ENCODE results near the gene PLEKHA1.

PLEKHA1 gene

DNA sequence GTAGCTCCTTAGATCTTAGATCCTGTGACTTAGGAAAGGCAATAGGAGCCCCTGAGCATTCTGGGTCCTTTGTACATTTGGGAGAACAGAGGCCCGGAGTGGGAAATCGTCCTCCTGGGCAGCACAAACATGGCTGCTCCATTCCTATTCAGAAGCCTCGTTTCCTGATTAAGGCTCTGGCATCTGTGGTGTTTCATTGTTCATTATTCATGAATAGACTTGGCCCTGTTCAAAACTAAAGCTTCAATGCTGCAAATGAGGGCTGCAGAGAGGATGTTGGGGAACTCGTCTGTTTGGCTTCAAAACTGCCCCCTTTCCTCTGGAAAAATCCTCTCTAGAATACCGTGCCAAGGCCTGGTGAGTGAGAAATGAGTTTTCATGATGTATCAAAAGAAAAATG lies 83.4 kb downstream of the PLEKHA1 start:
- no peaks in the 10 kb centered on the region for H3K9me3 ChIP-seq (ENCODE audit: control insufficient read depth in 1 of 2, low read length in 2 of 2)
- no peak overlapping the region for H3K4me3 ChIP-seq (ENCODE audit: low read depth in 1 of 2, low read length in 2 of 2)
- H3K36me3 ChIP-seq (ENCODE audit: control insufficient read depth in 1 of 2, insufficient read depth in 2 of 2, low read length in 2 of 2) = no peaks in the 10 kb centered on the region
- H3K27me3 ChIP-seq (ENCODE audit: low read depth, low read length) = no peaks in the 10 kb centered on the region
- H3K4me1 ChIP-seq (ENCODE audit: control insufficient read depth in 1 of 2, insufficient read depth in 2 of 2, low read length in 2 of 2) = no peaks in the 10 kb centered on the region
- H3K27ac ChIP-seq (ENCODE audit: low read length) = no peak overlapping the region

DNA sequence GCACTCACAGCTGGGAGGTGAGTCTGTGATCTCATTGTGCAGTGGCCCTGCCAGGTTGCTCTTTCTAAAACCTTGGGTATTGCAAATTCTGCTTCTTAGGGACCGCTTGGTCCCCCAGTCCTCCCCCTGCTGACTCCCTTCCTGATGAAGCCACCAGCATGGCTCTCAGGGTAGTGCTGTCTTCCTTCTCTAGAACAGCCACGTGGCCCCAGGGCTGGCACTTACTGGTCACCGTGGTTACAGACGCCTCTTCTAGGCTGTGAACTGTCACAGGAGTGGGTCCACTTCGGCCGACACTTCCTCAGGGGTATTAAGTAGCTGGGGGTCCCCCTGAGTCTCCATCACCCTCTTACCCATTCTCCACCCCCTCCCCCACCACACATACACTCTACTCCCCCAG lies 84.2 kb downstream of the PLEKHA1 start:
- no peak overlapping the region for H3K27ac ChIP-seq (ENCODE audit: low read length)
- no peaks in the 10 kb centered on the region for H3K27me3 ChIP-seq (ENCODE audit: low read depth, low read length)
- peaks cover 0 to 3% of the 10 kb centered on the region in 2 donors for H3K4me1 ChIP-seq (ENCODE audit: control insufficient read depth in 1 of 2, insufficient read depth in 2 of 2, low read length in 2 of 2)
- H3K9me3 ChIP-seq (ENCODE audit: control insufficient read depth in 1 of 2, low read length in 2 of 2) = no peaks in the 10 kb centered on the region
- no peak overlapping the region for H3K4me3 ChIP-seq (ENCODE audit: low read depth in 1 of 2, low read length in 2 of 2)
- H3K36me3 ChIP-seq (ENCODE audit: control insufficient read depth in 1 of 2, insufficient read depth in 2 of 2, low read length in 2 of 2) = no peaks in the 10 kb centered on the region

DNA sequence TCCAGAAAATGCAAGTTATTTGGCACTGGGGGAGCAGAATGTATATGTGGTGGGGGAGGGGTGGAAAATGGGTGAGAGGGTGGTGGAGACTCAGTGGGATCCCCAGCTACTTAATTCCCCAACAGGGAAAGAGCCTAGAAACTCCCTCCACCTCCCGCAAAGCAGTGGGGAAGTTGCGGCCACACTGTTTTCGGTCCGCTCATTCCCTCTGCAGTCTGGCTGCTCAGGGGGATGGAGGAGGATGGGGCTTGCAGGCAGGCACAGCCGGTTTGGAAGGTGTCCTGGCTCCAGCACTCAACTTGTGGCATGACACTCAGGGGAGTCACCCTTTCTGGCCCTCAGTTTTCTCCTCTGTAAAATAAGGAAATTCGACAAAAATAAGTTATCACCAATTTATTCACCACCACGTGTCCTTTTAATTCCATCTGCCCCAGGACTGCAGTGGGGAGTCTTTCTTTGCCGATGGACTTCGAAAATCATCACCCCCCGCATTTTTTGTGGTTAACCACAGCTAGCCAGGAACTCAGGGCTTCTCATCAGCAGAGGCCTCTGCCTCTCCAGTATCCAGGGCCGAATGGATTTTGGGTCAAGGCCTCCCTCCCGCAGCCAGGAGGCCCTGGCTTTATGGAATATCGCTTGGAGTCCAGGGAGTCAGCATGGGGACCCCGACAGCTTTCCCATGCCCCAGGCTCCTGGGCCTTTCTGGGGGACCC lies 85.2 kb downstream of the PLEKHA1 start:
- H3K36me3 ChIP-seq (ENCODE audit: control insufficient read depth in 1 of 2, insufficient read depth in 2 of 2, low read length in 2 of 2) = no peaks in the 10 kb centered on the region
- no peaks in the 10 kb centered on the region for H3K27me3 ChIP-seq (ENCODE audit: low read depth, low read length)
- H3K9me3 ChIP-seq (ENCODE audit: control insufficient read depth in 1 of 2, low read length in 2 of 2) = no peaks in the 10 kb centered on the region
- peaks cover 0 to 8% of the 10 kb centered on the region in 2 donors for H3K4me1 ChIP-seq (ENCODE audit: control insufficient read depth in 1 of 2, insufficient read depth in 2 of 2, low read length in 2 of 2)
- H3K27ac ChIP-seq (ENCODE audit: low read length) = no peak overlapping the region
- H3K4me3 ChIP-seq (ENCODE audit: low read depth in 1 of 2, low read length in 2 of 2) = no peak overlapping the region

DNA sequence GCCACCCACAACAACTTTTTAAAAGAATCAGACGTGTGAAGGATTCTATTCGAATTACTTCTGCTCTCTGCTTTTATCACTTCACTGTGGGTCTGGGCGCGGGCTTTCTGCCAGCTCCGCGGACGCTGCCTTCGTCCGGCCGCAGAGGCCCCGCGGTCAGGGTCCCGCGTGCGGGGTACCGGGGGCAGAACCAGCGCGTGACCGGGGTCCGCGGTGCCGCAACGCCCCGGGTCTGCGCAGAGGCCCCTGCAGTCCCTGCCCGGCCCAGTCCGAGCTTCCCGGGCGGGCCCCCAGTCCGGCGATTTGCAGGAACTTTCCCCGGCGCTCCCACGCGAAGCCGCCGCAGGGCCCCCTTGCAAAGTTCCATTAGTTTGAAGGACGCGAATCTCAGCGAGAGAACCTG lies 86.4 kb downstream of the PLEKHA1 start:
- H3K27ac ChIP-seq (ENCODE audit: low read length) = no peak overlapping the region
- H3K9me3 ChIP-seq (ENCODE audit: control insufficient read depth in 1 of 2, low read length in 2 of 2) = no peaks in the 10 kb centered on the region
- peaks cover 0 to 4% of the 10 kb centered on the region in 2 donors for H3K36me3 ChIP-seq (ENCODE audit: control insufficient read depth in 1 of 2, insufficient read depth in 2 of 2, low read length in 2 of 2)
- no peaks in the 10 kb centered on the region for H3K27me3 ChIP-seq (ENCODE audit: low read depth, low read length)
- peaks cover 0 to 8% of the 10 kb centered on the region in 2 donors for H3K4me1 ChIP-seq (ENCODE audit: control insufficient read depth in 1 of 2, insufficient read depth in 2 of 2, low read length in 2 of 2)
- peak overlapping the region; percentile 44 to 68 for H3K4me3 ChIP-seq (ENCODE audit: low read depth in 1 of 2, low read length in 2 of 2)

GRCh38 chr10:122461367-122461728 lies 86.8 kb downstream of the PLEKHA1 start, which contains the start of gene HTRA1:
HTRA1 (plus strand) TSS chr10:122461553; CDS start chr10:122461653, 100 bp downstream.
- Histone ChIP-seq H3K9me3 (ENCODE audit: control insufficient read depth in 1 of 2, low read length in 2 of 2) (no peaks in the 10 kb centered on the region), H3K4me3 (ENCODE audit: low read depth in 1 of 2, low read length in 2 of 2) (peak within 1 kb of the TSS; percentile 65 to 89), H3K36me3 (ENCODE audit: control insufficient read depth in 1 of 2, insufficient read depth in 2 of 2, low read length in 2 of 2) (peaks cover 0 to 5% of the 10 kb centered on the region in 2 donors), H3K27ac (ENCODE audit: low read length) (peak within 1 kb of the TSS; percentile 7), H3K27me3 (ENCODE audit: low read depth, low read length) (no peaks in the 10 kb centered on the region), H3K4me1 (ENCODE audit: control insufficient read depth in 1 of 2, insufficient read depth in 2 of 2, low read length in 2 of 2) (peaks cover 0 to 8% of the 10 kb centered on the region in 2 donors)

GRCh38 chr10:122461729-122462532 lies 87.4 kb downstream of the PLEKHA1 start:
- peaks cover 0 to 5% of the 10 kb centered on the region in 2 donors for H3K36me3 ChIP-seq (ENCODE audit: control insufficient read depth in 1 of 2, insufficient read depth in 2 of 2, low read length in 2 of 2)
- peaks cover 0 to 8% of the 10 kb centered on the region in 2 donors for H3K4me1 ChIP-seq (ENCODE audit: control insufficient read depth in 1 of 2, insufficient read depth in 2 of 2, low read length in 2 of 2)
- no peaks in the 10 kb centered on the region for H3K9me3 ChIP-seq (ENCODE audit: control insufficient read depth in 1 of 2, low read length in 2 of 2)
- H3K27me3 ChIP-seq (ENCODE audit: low read depth, low read length) = no peaks in the 10 kb centered on the region
- H3K4me3 ChIP-seq (ENCODE audit: low read depth in 1 of 2, low read length in 2 of 2) = peak overlapping the region; percentile 65 to 89
- H3K27ac ChIP-seq (ENCODE audit: low read length) = peak overlapping the region; percentile 7

DNA sequence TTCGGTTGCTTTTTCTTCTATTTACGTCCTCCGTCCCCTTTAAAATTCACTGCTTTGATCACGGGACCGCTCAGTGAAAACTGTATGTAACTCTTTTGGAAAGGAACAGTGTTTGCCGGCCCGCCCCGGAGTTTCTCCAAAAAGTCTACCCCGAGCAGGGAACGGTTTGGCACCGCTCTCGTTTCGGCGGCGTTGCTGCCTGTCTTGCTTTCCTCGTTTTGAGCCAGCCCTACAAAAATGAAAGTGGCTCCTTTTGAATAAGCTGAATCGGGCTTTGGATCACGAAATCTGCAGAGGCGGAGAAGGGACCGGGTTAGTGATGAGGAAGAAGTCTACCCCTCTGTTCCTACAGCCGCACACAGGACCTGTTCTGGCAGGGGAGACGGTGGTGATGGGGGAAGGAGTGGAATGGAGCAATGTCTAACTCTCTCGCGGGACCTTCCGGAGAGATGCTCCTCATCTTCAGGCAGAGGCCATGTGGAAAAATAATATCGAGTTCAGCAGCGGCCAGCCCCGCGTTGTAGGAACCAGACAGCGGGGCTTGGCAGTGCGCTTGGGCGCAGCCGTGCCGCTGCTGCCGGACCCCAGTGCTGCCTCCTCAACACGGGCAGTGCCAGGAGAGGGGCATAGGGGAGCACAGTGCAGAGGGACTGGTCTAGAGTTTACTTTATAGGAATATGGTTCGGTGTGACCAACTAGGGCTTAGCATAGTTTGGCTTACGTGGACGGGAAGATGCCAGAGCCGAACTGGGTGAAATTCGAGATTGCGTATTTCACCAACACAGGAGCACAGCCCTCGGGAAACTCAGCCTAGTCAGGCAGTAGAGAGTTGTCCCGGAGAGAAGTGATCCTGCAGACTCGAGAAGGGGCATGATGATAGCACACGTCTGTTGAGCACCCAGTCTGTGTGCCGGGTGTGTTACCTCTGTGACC lies 88.3 kb downstream of the PLEKHA1 start:
- H3K4me3 ChIP-seq (ENCODE audit: low read depth in 1 of 2, low read length in 2 of 2) = peak overlapping the region; percentile 65 to 89
- peaks cover 0 to 5% of the 10 kb centered on the region in 2 donors for H3K36me3 ChIP-seq (ENCODE audit: control insufficient read depth in 1 of 2, insufficient read depth in 2 of 2, low read length in 2 of 2)
- H3K9me3 ChIP-seq (ENCODE audit: control insufficient read depth in 1 of 2, low read length in 2 of 2) = no peaks in the 10 kb centered on the region
- H3K4me1 ChIP-seq (ENCODE audit: control insufficient read depth in 1 of 2, insufficient read depth in 2 of 2, low read length in 2 of 2) = peaks cover 0 to 8% of the 10 kb centered on the region in 2 donors
- H3K27me3 ChIP-seq (ENCODE audit: low read depth, low read length) = no peaks in the 10 kb centered on the region
- peak overlapping the region; percentile 7 for H3K27ac ChIP-seq (ENCODE audit: low read length)

DNA sequence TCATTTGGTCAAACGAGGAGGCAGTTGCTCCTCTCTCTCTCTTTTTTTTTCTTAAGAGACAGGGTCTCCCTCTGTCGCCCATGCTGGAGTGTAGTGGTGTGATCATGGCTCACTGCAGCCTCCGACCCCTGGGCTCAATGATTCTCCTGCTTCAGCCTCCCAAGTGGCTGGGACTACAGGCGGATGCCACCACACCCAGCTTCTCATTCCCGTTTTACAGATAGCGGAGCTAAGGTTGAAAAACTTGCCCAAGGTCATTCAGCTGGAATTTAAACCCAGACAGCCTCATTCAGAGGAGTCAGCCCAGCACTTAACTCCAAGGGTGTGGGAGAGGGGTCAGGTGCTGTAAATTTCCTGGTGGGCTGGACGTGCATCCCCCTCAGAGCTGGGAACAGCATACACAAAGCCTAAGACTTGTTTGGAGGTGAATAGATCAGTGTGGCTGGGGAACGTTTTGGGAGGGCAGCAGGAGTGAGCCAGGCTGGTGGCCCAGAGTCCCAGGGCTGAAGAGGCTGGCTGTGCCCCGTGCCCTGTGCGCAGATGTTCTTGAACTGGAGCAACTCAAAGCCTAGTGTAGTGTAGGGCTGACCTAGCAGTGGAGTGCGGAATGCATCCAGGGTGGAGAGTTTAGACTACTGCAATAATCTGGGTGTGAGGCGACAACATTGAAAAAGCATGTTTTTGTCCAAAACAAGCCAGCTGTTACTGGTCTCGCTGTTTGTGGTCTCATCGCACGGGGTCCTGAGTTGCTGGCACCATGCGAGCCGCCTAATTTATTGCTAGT lies 89.2 kb downstream of the PLEKHA1 start:
- H3K4me1 ChIP-seq (ENCODE audit: control insufficient read depth in 1 of 2, insufficient read depth in 2 of 2, low read length in 2 of 2) = peaks cover 0 to 8% of the 10 kb centered on the region in 2 donors
- H3K4me3 ChIP-seq (ENCODE audit: low read depth in 1 of 2, low read length in 2 of 2) = peak overlapping the region; percentile 65 to 89
- H3K9me3 ChIP-seq (ENCODE audit: control insufficient read depth in 1 of 2, low read length in 2 of 2) = no peaks in the 10 kb centered on the region
- H3K36me3 ChIP-seq (ENCODE audit: control insufficient read depth in 1 of 2, insufficient read depth in 2 of 2, low read length in 2 of 2) = peaks cover 0 to 5% of the 10 kb centered on the region in 2 donors
- H3K27me3 ChIP-seq (ENCODE audit: low read depth, low read length) = no peaks in the 10 kb centered on the region
- H3K27ac ChIP-seq (ENCODE audit: low read length) = no peak overlapping the region

- Histone ChIP-seq H3K27me3 (ENCODE audit: low read depth, low read length) (no peaks in the 10 kb centered on the region), H3K4me1 (ENCODE audit: control insufficient read depth in 1 of 2, insufficient read depth in 2 of 2, low read length in 2 of 2) (peaks cover 0 to 8% of the 10 kb centered on the region in 2 donors), H3K36me3 (ENCODE audit: control insufficient read depth in 1 of 2, insufficient read depth in 2 of 2, low read length in 2 of 2) (peaks cover 0 to 5% of the 10 kb centered on the region in 2 donors), H3K4me3 (ENCODE audit: low read depth in 1 of 2, low read length in 2 of 2) (no peak overlapping the region), H3K27ac (ENCODE audit: low read length) (no peak overlapping the region), H3K9me3 (ENCODE audit: control insufficient read depth in 1 of 2, low read length in 2 of 2) (no peaks in the 10 kb centered on the region)
Observed at GRCh38 chr10:122464250-122464510, 89.7 kb downstream of the PLEKHA1 start.

DNA sequence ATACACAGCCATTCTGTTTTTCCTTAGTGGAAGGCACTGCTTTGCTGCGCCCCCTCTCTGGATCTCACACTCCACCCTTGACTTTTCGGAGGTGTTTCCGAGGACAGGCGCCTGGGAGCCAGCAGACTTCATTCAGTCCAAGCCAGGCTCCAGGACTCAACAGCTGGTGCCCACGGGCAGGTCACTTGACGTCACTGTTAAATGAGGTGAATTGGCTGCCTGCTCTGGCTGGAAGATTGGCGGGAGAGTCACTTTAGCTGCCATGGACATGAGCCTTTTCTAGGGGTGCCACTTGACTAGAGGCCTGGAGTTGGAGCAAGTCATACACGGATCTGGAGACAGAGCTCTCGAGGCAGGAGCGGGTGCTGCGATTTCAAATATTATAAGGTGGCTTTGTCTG lies 90.1 kb downstream of the PLEKHA1 start:
- H3K27me3 ChIP-seq (ENCODE audit: low read depth, low read length) = no peaks in the 10 kb centered on the region
- H3K4me3 ChIP-seq (ENCODE audit: low read depth in 1 of 2, low read length in 2 of 2) = no peak overlapping the region
- H3K27ac ChIP-seq (ENCODE audit: low read length) = no peak overlapping the region
- peaks cover 0 to 5% of the 10 kb centered on the region in 2 donors for H3K36me3 ChIP-seq (ENCODE audit: control insufficient read depth in 1 of 2, insufficient read depth in 2 of 2, low read length in 2 of 2)
- no peaks in the 10 kb centered on the region for H3K9me3 ChIP-seq (ENCODE audit: control insufficient read depth in 1 of 2, low read length in 2 of 2)
- peaks cover 0 to 8% of the 10 kb centered on the region in 2 donors for H3K4me1 ChIP-seq (ENCODE audit: control insufficient read depth in 1 of 2, insufficient read depth in 2 of 2, low read length in 2 of 2)
